IMR-90 (cell line): ENCODE measurements around the gene COQ4. TPM values are rescaled to one million over a fixed set of nuclear protein-coding genes. Genes with fewer than 3 reads are reported as not detected.

ENCODE experiments used
- ATAC-seq: fragments of 200-7000 bp; cut with Tn5 transposase; 2 replicates; pipeline ENCODE4 v1.9.1; 2020; ENCODE audit warnings: low read depth, mild to moderate bottlenecking, moderate library complexity
- BruUV-seq: library from RNA; stranded (reverse); fragments of 400-500 nt; replicated peaks from 2 replicates; lab custom pipeline; 2021; lab: Mats Ljungman, UMichigan
- CTCF ChIA-PET: fragments of 300-600 bp; formaldehyde crosslinking; extraction: SDS; loops from one replicate; lab custom pipeline; 2021; ENCODE audit warnings: antibody characterized with exemption; lab: Yijun Ruan, JAX
- POLR2A ChIA-PET: fragments of 300-600 bp; sonication (Branson Sonifier 250); formaldehyde crosslinking; loops from one replicate; lab custom pipeline; 2022; ENCODE audit warnings: antibody characterized with exemption; ENCODE audit not compliant: unreplicated experiment; lab: Charles Lee
- DNase-seq: peaks from one replicate; pipeline ENCODE4 v3.0.0; 2013
- H2AFZ ChIP-seq: replicated peaks from 2 replicates; pipeline ENCODE3; 2013; ENCODE audit warnings: low read length, mild to moderate bottlenecking; ENCODE audit not compliant: poor library complexity
- H2AK5ac ChIP-seq: 2 replicates; pipeline ENCODE4 v1.6.1; 2013; ENCODE audit warnings: low read depth, low read length, inconsistent platforms
- H2AK9ac ChIP-seq: replicated peaks from 2 replicates; pipeline ENCODE3; 2013; ENCODE audit warnings: mild to moderate bottlenecking, low read depth, low read length, moderate library complexity; ENCODE audit not compliant: poor library complexity
- H2BK120ac ChIP-seq: 2 replicates; pipeline ENCODE4 v1.6.1; 2013; ENCODE audit warnings: low read depth, low read length, inconsistent platforms
- H2BK15ac ChIP-seq: 3 replicates; pipeline ENCODE4 v1.6.1; 2013; ENCODE audit warnings: low read depth, low read length, inconsistent platforms
- H2BK20ac ChIP-seq: 2 replicates; pipeline ENCODE4 v1.6.1; 2013; ENCODE audit warnings: low read depth, mild to moderate bottlenecking, inconsistent platforms, low read length, moderate library complexity
- H2BK5ac ChIP-seq: 2 replicates; pipeline ENCODE4 v1.6.1; 2013; ENCODE audit warnings: mild to moderate bottlenecking, low read depth, low read length, inconsistent platforms; ENCODE audit not compliant: poor library complexity, severe bottlenecking
- H3K14ac ChIP-seq: replicated peaks from 2 replicates; pipeline ENCODE4 v1.6.1; 2013; ENCODE audit warnings: low read depth, low read length, inconsistent platforms
- H3K18ac ChIP-seq: 2 replicates; pipeline ENCODE4 v1.6.1; 2013; ENCODE audit warnings: low read depth, low read length, control low read depth
- H3K23ac ChIP-seq: 2 replicates; pipeline ENCODE4 v1.6.1; 2013; ENCODE audit warnings: low read depth, low read length, inconsistent platforms
- H3K27ac ChIP-seq: 2 replicates; pipeline ENCODE4 v1.5.1; 2013; ENCODE audit warnings: mild to moderate bottlenecking, control low read depth, low read length; ENCODE audit not compliant: insufficient read depth
- H3K27me3 ChIP-seq: 2 replicates; pipeline ENCODE4 v1.6.1; 2013; ENCODE audit warnings: low read length; ENCODE audit not compliant: control insufficient read depth, insufficient read depth
- H3K36me3 ChIP-seq: 2 replicates; pipeline ENCODE4 v1.6.1; 2013; ENCODE audit warnings: low read length, mixed read lengths; ENCODE audit not compliant: control insufficient read depth, insufficient read depth
- H3K4ac ChIP-seq: 2 replicates; pipeline ENCODE4 v1.6.1; 2013; ENCODE audit warnings: low read depth, low read length, inconsistent platforms
- H3K4me1 ChIP-seq: 2 replicates; pipeline ENCODE4 v1.6.1; 2013; ENCODE audit warnings: low read length, mixed read lengths; ENCODE audit not compliant: control insufficient read depth, insufficient read depth
- H3K4me2 ChIP-seq: 2 replicates; pipeline ENCODE4 v1.6.1; 2013; ENCODE audit warnings: low read depth, mild to moderate bottlenecking, control low read depth, low read length, moderate library complexity
- H3K4me3 ChIP-seq: 2 replicates; pipeline ENCODE4 v1.5.1; 2013; ENCODE audit warnings: low read depth, mild to moderate bottlenecking, control low read depth, low read length, moderate library complexity; ENCODE audit not compliant: insufficient read depth
- H3K56ac ChIP-seq: 2 replicates; pipeline ENCODE4 v1.6.1; 2013; ENCODE audit warnings: low read length, inconsistent platforms; ENCODE audit not compliant: insufficient read depth; ENCODE audit errors: extremely low read depth
- H3K79me1 ChIP-seq, 2 experiments: 2 replicates each; pipeline ENCODE4 v1.6.1; 2013; ENCODE audit warnings: low read length in 2 of 2, inconsistent platforms in 1 of 2, low read depth in 1 of 2
- H3K9ac ChIP-seq: 2 replicates; pipeline ENCODE4 v1.6.1; 2013; ENCODE audit warnings: low read depth, low read length, control low read depth
- H3K9me1 ChIP-seq: 2 replicates; pipeline ENCODE4 v1.6.1; 2013; ENCODE audit warnings: low read length, inconsistent platforms; ENCODE audit not compliant: insufficient read depth
- H3K9me3 ChIP-seq: 2 replicates; pipeline ENCODE4 v1.6.1; 2013; ENCODE audit warnings: low read length; ENCODE audit not compliant: control insufficient read depth, insufficient read depth
- H4K20me1 ChIP-seq: 2 replicates; pipeline ENCODE4 v1.6.1; 2013; ENCODE audit warnings: low read length, inconsistent platforms; ENCODE audit not compliant: insufficient read depth
- H4K5ac ChIP-seq: 2 replicates; pipeline ENCODE4 v1.6.1; 2013; ENCODE audit warnings: mild to moderate bottlenecking, low read depth, low read length, control low read depth
- H4K8ac ChIP-seq, 2 experiments: 2 replicates each; pipeline ENCODE4 v1.6.1; 2013; ENCODE audit warnings: low read depth in 2 of 2, low read length in 2 of 2, control low read depth in 1 of 2, inconsistent platforms in 1 of 2
- H4K91ac ChIP-seq: 2 replicates; pipeline ENCODE4 v1.6.1; 2013; ENCODE audit warnings: low read depth, low read length, inconsistent platforms; ENCODE audit not compliant: insufficient read depth
- CTCF ChIP-seq: conservative IDR thresholded peaks from 2 replicates; pipeline ENCODE4 v1.5.1; 2012; ENCODE audit warnings: mild to moderate bottlenecking, low read depth, low read length, improper control_type of control experiment
- ELK1 ChIP-seq: fragments of 150-350 bp; IDR thresholded peaks from 2 replicates; pipeline ENCODE4 v1.6.1; 2016; ENCODE audit warnings: low read depth, mild to moderate bottlenecking, low read length, moderate library complexity, borderline replicate concordance
- FOS ChIP-seq: fragments of 150-350 bp; IDR thresholded peaks from 2 replicates; pipeline ENCODE4 v1.6.1; 2016; ENCODE audit warnings: low read depth, low read length
- MAZ ChIP-seq: IDR thresholded peaks from 2 replicates; pipeline ENCODE4 v1.6.1; 2012; ENCODE audit warnings: low read depth, mild to moderate bottlenecking, low read length, improper control_type of control experiment, moderate library complexity, borderline replicate concordance
- NFE2L2 ChIP-seq: fragments of 150-350 bp; IDR thresholded peaks from 2 replicates; pipeline ENCODE4 v1.6.1; 2016; ENCODE audit warnings: low read depth, mild to moderate bottlenecking, low read length
- RFX5 ChIP-seq: IDR thresholded peaks from 2 replicates; pipeline ENCODE4 v1.8.0; 2012; ENCODE audit warnings: low read depth, mild to moderate bottlenecking, low read length, moderate library complexity
- WGBS, 2 experiments: methylation state at CpG; one replicate each; pipeline versions ENCODE4 v1.1.5 to v1.1.7; 2013; ENCODE audit warnings: missing lambda C conversion rate in 2 of 2; ENCODE audit not compliant: insufficient read length in 1 of 2; ENCODE audit errors: extremely low coverage in 2 of 2; 5-methylcytosine and 5-hydroxymethylcytosine counted together
- dilution Hi-C: fragments of 300-500 bp; cut with HindIII; formaldehyde crosslinking; loops from one replicate; pipeline ENCODE4 v1.14.3; 2018; ENCODE audit warnings: low sequenced_read_pairs; ENCODE audit not compliant: unreplicated experiment
- in situ Hi-C: fragments of 300-500 bp; cut with MboI; formaldehyde crosslinking; loops from 3 replicates; pipeline ENCODE4 v1.14.3; 2019; ENCODE audit warnings: low sequenced_read_pairs, inconsistent platforms, mixed read lengths
- intact Hi-C: fragments of 100-400 bp; cut with micrococcal nuclease; formaldehyde crosslinking; loops from 2 replicates; pipeline ENCODE4 v1.10.0; 2022
- polyA plus RNA-seq, 3 experiments: library from polyadenylated mRNA; depleted of rRNA; stranded (reverse); fragments of >200 nt; gene quantifications; 2 replicates each; pipeline ENCODE4 v1.2.3, GENCODE V29; 2012; ENCODE audit warnings: low replicate concordance in 1 of 3
- total RNA-seq: library from RNA; depleted of rRNA; stranded (reverse); fragments of >200 nt; gene quantifications from 2 replicates; pipeline ENCODE4 v1.2.3, GENCODE V29; 2012

The COQ4 gene
- total and polyA plus RNA-seq, 2 of the 4 experiments (the other 2 are of a cell fraction) = 20.1 to 41.4 TPM

- no peak overlapping the region for H2BK120ac ChIP-seq
- DNase-seq (no peak), ATAC-seq (no peak)
- no peak overlapping the region for H3K23ac ChIP-seq
- H2BK15ac ChIP-seq = no peak overlapping the region
- H3K9me1 ChIP-seq = peaks cover 8% of the 10 kb centered on the region
- no peak overlapping the region for H2AK5ac ChIP-seq
- intact Hi-C loops = no loop called here
- H3K4me2 ChIP-seq = no peak overlapping the region
- dilution Hi-C loops = no loop called here
- H3K4ac ChIP-seq = no peak overlapping the region
- H3K4me1 ChIP-seq = no peaks in the 10 kb centered on the region
- H4K91ac ChIP-seq = no peak overlapping the region
- no peak overlapping the region for H2BK20ac ChIP-seq
- POLR2A ChIA-PET = no interaction called here
- WGBS, 2 experiments = no CpG with 5 or more reads among the region's 11 CpGs
- H2AFZ ChIP-seq = no peak overlapping the region
- H3K36me3 ChIP-seq = peaks cover 23% of the 10 kb centered on the region
- CTCF ChIA-PET = interaction anchor here (0.6 kb wide), 1 partner anchor 8 kb away, joined by 3 read pairs; no protein-coding TSS in a partner anchor
- no peak overlapping the region for H3K4me3 ChIP-seq
- H4K5ac ChIP-seq = no peak overlapping the region
- no peak overlapping the region for H2BK5ac ChIP-seq
- H3K9ac ChIP-seq = no peak overlapping the region
- BruUV-seq = no TSS peak
- no peaks in the 10 kb centered on the region for H3K27me3 ChIP-seq
- H2AK9ac ChIP-seq = no peak overlapping the region
- H3K27ac ChIP-seq = no peak overlapping the region
- no peaks in the 10 kb centered on the region for H4K20me1 ChIP-seq
- no peak overlapping the region for H3K56ac ChIP-seq
- peaks cover 4 to 15% of the 10 kb centered on the region in 2 experiments; a peak in 2 of 4 replicates for H3K79me1 ChIP-seq
- in situ Hi-C loops = no loop called here
- H3K14ac ChIP-seq = no peak overlapping the region
- no peak overlapping the region for H4K8ac ChIP-seq
- no peak overlapping the region for H3K18ac ChIP-seq
- H3K9me3 ChIP-seq = no peaks in the 10 kb centered on the region
- no peak for TF ChIP-seq FOS
- TF ChIP-seq CTCF = no peak
- no peak for TF ChIP-seq MAZ
- TF ChIP-seq ELK1 = no peak
- TF ChIP-seq NFE2L2 = no peak
- no peak for TF ChIP-seq RFX5
Observed at GRCh38 chr9:128333451-128333869, 10.8 kb downstream of the COQ4 start.
